HG03460 (cell line): ENCODE data around the gene RNF225.
"Not testable (repeated sequence)": the region's sequence is repeated elsewhere in the genome, so short reads cannot be mapped to it uniquely, and the experiment has no call there.

Experiments used
- ATAC-seq: cut with Tn5 transposase; IDR thresholded peaks from one replicate; pipeline ENCODE4 v1.9.1; 2021; ENCODE audit not compliant: unreplicated experiment

RNF225 gene

DNA sequence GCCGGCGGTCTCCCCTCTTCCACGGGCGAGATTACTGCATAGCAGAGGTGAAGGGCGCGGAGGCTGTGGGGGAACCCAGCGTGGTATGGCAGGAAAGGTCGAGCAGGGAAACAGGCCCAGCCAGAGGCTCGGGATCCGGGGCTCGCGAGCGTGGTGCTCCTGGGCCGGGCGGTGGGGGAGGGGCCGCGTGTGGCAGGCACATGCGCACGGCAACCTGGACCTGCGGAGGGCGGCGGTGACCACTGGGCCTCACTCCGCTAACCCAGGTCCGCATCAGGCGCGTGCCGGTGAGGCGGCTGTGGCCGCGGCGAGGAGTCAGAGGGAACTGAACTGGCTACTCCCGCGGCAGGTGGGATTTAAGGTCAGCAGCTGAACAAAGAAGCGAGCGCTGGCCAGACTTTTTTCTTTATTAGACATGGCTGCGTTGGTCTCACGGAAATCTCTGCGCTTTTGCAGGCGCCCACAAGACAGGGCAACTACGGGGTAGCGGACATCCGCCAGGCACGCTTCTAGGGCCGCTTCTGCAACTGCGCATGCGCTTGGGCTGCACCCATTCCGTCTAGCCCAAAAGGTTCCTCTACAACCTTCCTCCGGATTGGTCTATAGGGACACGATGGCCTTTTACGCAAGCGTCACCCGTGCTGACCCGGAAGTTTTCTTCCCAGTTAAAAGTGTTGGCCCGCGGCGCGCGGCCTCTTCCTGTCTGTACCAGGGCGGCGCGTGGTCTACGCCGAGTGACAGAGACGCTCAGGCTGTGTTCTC is 8.7 kb upstream of the RNF225 start, which contains the start of gene RPS5:
Gene RPS5, plus strand, starts transcription at position 694 of the 762 bp plus-strand sequence. CDS start 869 bp downstream, outside the sequence.
- ATAC-seq = peak; percentile 84

DNA sequence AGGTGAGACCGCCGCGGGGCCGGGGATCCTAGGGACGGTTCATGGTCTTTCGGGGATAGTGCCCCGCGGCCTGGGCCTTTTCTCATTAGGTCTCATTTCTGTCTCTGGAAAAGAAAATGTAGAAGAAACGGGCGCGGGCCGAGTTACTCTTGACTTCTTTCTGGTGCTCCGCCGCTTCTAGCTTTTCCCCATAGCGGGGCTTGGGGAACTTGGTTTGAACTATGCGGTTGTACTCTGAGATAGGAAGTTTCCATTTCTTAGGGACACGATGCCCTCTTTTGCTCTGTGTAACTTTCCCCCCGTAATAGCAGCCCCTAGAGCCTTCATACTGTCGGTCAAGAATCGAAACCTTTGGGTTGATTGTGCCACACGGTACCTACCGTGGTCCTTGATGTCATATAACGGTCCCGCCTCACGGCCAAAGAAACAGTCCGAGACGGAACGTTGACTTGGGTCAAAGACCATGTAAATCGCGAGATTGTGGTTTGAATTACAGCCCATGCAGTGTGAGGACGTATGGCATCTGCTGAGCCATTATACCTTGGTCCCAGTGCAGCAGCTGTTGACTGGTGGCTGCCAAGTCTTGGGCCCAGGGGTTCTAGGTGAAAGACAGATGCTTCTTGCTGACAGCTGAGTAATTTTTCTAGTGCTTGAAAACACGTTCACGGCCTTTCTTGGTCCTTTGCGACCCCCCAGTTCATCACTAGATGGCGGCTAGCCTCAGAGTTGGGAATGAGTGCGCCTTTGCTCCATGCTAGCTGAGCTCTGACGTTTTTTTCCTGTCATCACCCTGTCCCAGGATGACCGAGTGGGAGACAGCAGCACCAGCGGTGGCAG is 7.9 kb upstream of the RNF225 start:
- no peak for ATAC-seq

DNA sequence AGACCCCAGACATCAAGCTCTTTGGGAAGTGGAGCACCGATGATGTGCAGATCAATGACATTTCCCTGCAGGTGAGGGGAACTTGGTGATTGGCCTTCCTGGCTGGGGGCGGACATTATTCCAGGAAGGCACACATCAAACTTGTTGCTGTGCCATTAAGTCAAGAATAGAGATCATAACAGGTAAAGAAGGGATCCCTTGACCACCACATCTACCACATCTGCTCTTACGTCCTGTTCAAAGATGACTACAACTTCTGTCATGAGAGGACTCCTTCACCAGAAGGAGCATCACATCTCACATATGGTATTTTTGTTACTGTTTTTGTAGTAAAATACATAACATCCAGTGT is 7.3 kb upstream of the RNF225 start:
- no peak for ATAC-seq

- ATAC-seq = no peak
Measured at GRCh38 chr19:58392945-58393724, 2.3 kb upstream of the RNF225 start.

DNA sequence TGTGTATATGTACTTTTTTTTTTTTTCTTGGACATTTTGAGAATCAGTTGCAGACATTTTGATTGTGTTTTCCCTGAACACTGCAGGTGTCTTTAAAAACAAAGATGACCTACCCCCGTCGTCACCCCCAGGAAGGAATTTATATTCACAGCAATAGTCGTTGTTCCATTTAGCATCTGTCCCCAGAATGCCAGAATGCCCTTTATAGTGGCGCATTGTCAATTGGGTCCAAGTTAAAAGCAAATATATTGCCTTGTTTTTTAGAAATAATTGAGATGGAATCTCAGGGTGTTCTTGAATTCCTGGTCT is 1.8 kb upstream of the RNF225 start:
- no peak for ATAC-seq

DNA sequence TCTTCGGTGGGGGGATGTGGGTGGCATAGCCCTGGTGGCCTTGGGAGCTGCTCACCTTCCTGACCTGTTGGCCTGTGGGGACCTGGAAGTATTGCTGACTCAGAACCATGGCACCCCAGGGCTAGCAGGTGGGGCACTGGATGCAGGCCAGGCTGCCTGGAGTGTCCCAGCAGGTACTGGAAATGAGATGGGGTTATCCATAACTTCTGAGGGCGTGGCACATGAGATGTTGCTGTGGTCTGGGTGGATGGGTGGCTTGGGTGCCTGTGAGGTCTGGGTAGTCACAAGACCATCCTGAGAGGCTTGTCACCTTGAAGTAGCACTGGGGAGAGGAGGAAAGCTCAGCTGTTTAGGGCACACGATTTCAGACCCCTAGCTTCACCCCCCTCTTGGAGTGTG is 636 bp upstream of the RNF225 start:
- no peak for ATAC-seq

DNA sequence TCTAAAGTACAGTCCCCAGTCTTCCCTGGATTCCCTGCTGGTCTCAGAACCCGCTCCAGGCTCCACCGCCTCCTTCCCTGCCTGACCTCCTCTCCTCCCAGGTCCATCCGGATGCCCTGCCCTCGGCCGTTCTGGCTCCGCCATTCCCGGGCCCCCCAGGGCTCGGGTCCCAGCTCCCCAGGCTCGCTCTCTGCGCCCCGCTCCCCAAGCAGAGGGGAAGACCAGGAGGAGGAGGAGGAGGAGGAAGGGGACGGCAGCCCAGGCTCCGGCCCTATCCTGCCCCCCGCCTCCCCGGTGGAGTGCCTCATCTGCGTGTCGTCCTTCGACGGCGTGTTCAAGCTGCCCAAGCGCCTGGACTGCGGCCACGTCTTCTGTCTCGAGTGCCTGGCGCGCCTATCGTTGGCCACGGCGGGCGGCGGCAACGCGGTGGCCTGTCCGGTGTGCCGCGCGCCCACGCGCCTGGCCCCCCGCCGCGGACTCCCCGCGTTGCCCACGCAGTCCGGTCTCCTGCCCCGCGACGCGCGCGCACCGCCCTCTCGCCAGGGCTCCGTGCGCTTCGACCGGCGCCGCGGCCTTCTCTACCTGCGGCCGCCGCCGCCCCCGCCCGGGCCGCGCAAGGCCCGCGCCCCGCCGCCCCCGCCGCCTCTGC is 647 bp downstream of the RNF225 start:
- ATAC-seq = no peak

DNA sequence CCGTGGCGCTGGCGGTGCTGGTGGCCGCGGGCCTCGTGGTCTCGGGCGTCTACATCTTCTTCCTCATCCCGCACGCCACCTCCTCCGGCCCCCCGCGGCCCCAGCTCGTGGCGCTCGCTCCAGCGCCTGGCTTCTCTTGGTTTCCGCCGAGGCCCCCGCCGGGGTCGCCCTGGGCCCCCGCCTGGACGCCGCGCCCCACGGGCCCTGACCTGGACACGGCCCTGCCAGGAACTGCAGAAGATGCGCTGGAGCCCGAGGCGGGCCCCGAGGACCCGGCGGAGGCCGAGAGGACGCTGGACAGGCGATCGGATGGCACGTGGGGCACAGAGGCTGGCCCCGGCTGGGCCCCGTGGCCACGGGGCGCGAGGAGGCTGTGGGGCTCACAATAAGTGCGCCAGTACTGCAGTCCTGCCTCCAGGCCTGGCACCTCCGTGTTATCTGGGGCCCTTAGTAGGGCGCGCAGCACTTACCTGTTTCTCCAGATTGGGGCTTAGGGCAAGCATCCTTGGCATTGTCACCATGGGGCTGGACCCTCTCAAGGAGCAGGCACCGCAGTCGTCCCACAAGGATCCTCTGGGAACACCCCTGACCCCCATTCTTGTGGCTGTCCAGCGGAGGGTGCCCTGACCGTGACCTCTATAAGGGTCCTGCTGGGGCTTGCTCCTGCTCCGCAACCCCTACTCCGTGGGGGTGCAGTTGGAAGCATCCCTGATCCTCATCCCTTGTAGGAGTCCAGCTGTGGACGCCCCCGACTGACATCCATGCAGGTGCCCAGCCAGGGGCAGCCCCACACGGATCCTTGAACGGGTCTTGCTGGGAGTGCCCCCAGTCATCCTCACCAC is 1.5 kb downstream of the RNF225 start:
- no peak for ATAC-seq

DNA sequence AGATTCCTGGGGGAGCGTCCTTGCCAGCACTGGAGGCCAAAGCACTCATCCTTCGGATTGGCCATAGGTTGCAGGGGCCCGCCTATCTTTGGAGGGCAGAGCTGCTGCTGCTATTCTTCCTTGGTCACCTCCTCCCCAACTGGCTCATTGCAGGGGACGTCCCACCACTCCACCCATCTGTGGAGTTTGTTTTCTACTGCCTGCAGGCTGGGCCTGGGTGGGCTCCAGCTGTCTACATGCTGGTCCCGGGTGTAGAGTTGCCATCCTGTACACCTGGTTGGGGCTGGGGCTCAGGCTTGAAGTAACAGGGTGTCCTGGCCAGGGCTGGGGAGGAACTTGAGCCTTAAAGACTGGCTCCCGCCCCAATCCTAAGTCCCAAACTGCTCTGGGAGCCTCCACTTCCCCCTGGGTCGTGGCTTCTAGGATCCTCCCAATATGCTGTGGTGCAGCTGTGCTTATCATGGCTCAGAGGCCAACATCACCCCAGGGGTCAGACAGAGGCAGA is 2.1 kb downstream of the RNF225 start:
- ATAC-seq = no peak

GRCh38 chr19:58398087-58398486 is 2.6 kb downstream of the RNF225 start:
- no peak for ATAC-seq

- ATAC-seq = no peak
Measured at GRCh38 chr19:58398545-58398944, 3.1 kb downstream of the RNF225 start.

DNA sequence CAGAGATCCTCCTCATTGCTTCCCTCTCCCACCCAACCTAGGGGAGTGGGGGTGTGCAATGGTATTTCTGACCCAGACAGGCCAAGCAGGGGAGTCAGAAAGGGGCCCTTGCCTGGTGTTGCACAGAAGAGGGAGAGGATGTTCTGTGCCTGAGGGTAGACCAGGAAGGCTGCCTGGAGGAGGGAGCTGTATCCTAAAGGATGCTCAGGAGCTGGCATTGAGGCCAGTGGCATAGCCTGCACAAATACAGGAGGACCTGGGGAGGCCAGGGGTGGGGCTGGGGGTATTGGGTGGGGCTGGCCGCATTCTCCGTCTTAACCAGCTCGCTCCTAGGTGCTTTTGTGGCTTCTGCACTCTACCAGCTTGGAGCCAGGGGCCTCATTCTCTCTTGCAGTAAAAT is 4.4 kb downstream of the RNF225 start:
- ATAC-seq = no peak

DNA sequence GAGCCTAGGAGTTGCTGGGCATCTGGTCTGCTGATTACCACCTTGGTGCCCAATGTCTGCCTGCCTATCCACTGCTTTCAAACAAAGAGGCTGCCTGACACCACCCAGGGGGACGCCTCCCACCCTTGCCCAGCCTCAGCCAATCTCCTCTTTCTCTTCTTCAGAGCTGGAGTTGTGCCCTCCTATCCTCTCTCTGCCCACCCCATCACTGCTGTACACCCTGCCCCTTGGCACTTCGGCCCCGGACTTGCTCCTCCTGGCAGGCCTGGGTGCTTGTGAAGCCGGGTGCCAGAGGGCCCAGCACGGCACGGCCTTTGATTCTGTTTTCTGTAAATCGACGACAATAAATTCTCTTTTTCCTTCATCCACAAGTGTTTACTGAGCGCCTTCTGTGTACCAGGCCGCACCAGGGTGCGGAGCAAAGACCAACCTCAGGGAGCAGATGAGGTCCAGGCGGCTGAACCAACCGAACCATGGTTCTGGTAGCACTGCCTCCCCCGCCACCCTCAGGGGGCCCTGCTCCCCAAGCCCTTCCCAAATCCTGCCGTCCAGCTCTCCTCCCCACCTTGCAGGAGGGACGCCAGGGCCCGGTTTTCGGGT is 5.0 kb downstream of the RNF225 start:
- ATAC-seq = no peak

DNA sequence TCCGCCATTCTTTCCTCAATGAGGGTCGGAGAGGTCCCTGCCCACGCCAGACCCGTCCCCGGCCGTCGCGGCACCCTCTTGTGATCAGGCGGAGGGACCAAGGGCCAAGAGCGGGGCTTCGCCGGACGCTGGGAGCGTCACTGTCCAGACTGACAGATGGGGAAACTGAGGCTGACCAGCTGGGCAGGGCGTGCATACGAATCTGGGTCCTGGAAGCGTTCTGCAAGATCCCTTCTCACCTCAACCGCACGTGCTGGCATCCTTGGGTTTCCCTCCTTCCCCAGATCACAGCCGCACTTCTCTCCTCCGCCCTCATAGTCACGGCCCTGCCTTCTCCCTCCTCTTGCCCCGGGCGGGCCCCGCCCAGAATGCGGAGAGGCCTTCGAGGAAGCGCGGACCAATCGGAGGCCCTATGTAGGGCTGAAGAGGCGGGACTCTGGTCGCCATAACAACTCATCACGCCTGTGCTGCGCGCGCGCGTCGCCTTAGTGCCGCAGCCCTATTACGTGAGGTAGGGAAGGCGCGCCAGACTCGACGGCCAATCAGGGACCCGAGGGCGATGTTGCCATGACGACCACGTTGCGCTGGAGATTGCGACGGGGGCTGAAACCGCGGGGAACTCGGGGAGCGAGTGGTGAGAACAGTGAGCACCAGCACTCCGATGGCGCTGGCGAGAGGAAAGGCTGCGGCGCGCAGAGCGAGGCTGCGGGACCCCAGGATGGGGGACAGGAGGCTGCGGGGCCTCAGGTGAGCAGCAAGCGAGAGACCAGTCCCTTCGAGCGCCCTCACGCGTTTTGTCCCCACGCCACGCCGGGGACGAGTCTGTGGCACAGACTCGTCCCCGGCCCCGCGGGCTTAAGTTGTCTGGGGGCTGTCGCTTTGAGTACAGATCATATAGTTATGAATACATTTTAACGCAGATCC is 5.7 kb downstream of the RNF225 start:
- peak; percentile 98 for ATAC-seq

- ATAC-seq = no peak
Measured at GRCh38 chr19:58401840-58402421, 6.5 kb downstream of the RNF225 start.

DNA sequence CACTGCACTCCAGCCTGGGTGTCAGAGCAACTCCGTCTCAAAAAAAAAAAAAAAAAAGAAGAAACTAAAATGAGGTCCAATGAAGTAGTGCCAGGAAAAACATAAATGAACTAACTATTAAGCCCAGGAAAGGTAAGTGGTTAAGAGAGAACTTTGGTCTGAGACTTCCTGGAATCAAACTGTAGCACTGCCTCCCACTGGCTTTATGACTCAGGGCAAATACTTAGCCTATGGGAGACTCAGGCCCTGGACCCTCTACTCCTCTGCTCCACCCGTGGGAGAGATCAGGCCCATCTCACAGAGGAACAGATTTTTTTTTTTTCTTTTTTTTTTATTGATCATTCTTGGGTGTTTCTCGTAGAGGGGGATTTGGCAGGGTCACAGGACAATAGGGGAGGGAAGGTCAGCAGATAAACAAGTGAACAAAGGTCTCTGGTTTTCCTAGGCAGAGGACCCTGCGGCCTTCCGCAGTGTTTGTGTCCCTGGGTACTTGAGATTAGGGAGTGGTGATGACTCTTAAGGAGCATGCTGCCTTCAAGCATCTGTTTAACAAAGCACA is 8.5 kb downstream of the RNF225 start:
- ATAC-seq = not testable (repeated sequence)

DNA sequence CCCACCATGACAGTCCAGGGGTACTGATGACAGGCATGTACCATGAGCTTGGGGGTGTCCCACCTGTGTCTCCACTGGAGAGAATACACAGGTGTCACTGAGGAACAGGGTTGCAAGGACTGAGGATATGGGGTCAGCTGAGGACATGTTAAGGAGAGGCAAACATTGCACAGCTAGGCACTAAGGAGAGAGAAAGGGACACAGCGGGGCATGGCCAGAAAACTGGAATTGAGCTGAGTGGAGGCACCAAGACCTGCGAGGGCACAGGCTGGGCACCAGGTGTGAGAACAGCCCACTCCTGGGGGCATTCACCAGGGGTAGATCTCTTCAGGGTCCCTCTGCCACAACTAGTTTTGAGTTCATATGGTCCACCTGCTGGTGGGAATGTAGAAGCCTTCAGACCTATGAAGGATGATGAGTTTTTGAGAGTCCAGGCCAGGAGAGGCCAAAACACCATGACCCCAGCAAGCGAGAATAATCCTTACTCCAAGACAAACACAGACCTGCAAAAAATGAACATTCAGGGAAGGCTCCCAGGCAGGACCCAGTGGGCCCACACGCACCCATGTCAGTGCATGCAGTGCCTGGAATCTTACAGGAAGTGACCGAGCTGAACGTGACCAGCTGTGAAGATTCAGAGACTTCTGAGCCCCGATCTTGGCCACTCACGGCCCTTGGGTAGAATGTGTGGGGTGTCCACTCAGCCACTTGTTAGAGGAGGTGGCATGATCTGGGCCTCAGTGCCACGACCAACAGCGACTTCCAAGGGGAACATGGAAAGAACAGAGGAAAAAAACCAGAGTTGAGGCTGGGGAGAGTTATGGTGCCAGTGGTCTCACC is 11.6 kb downstream of the RNF225 start:
- ATAC-seq = no peak
